Naive B cell (primary cell): ENCODE data around the gene TRERF1. TPM values are rescaled to one million over a fixed set of nuclear protein-coding genes. Genes with fewer than 3 reads are reported as not detected.
"Not testable (repeated sequence)": the region's sequence is repeated elsewhere in the genome, so short reads cannot be mapped to it uniquely, and the experiment has no call there.

Experiments
- ATAC-seq, 2 donors: fragments of 150-1000 bp; cut with Tn5 transposase; 2 replicates each; pipeline ENCODE4 v1.10.0; 2021; ENCODE audit warnings: low read depth in 2 of 2, mild to moderate bottlenecking in 2 of 2, moderate library complexity in 2 of 2
- DNase-seq: peaks from one replicate; pipeline ENCODE4 v3.0.0; 2022
- H3K27ac Mint-ChIP-seq, 6 donors: one replicate each; pipeline ENCODE4 v1.8.0; 2020 to 2022; ENCODE audit warnings: mild to moderate bottlenecking in 6 of 6, mixed read lengths in 6 of 6, moderate library complexity in 5 of 6, inconsistent platforms in 2 of 6
- H3K27me3 Mint-ChIP-seq, 3 donors: one replicate each; pipeline ENCODE4 v1.8.0; 2021 to 2022; ENCODE audit warnings: mixed read lengths in 3 of 3, mild to moderate bottlenecking in 1 of 3
- H3K36me3 Mint-ChIP-seq, 2 donors: one replicate each; pipeline ENCODE4 v1.8.0; 2020 to 2022; ENCODE audit warnings: mixed read lengths in 2 of 2, inconsistent platforms in 1 of 2, mild to moderate bottlenecking in 1 of 2
- H3K4me1 Mint-ChIP-seq, 3 donors: one replicate each; pipeline ENCODE4 v1.8.0; 2020 to 2022; ENCODE audit warnings: mixed read lengths in 3 of 3, inconsistent platforms in 1 of 3, mild to moderate bottlenecking in 1 of 3, moderate library complexity in 1 of 3
- H3K4me3 Mint-ChIP-seq, 8 donors: one replicate each; pipeline ENCODE4 v1.8.0; 2020 to 2022; ENCODE audit warnings: mild to moderate bottlenecking in 8 of 8, mixed read lengths in 8 of 8, moderate library complexity in 8 of 8, inconsistent platforms in 2 of 8
- H3K9me3 Mint-ChIP-seq, 7 donors: one replicate each; pipeline ENCODE4 v1.8.0; 2020 to 2022; ENCODE audit warnings: mixed read lengths in 7 of 7, mild to moderate bottlenecking in 5 of 7, inconsistent platforms in 2 of 7, moderate library complexity in 1 of 7
- polyA plus RNA-seq, 6 donors: library from polyadenylated mRNA; unstranded; fragments of 300-500 nt; fragmentation: Illumina TruSeq; gene quantifications; one replicate each; pipeline ENCODE4 v1.2.3, GENCODE V29; 2021; ENCODE audit warnings: low read depth in 6 of 6

TRERF1 gene
- polyA plus RNA-seq, 6 donors from 2014 or later, result 0.07 to 0.13 (median 0.08) TPM; not detected in 3

- no peak for ATAC-seq
- Mint-ChIP-seq H3K36me3 (no peaks in the 10 kb centered on the region), H3K4me3 (no peak overlapping the region), H3K4me1 (no peaks in the 10 kb centered on the region), H3K27ac (peak overlapping the region in 1 of 6 donors; percentile 83), H3K9me3 (no peaks in the 10 kb centered on the region), H3K27me3 (no peaks in the 10 kb centered on the region)
- DNase-seq, result no peak
These were observed 111.7 kb downstream of the TRERF1 start for GRCh38 chr6:42339991-42340401.

- DNase-seq (no peak), ATAC-seq (no peak)
- H3K4me1 Mint-ChIP-seq, result no peaks in the 10 kb centered on the region
- no peak overlapping the region for H3K4me3 Mint-ChIP-seq
- no peaks in the 10 kb centered on the region for H3K9me3 Mint-ChIP-seq
- H3K27ac Mint-ChIP-seq, result no peak overlapping the region
- no peaks in the 10 kb centered on the region for H3K36me3 Mint-ChIP-seq
- H3K27me3 Mint-ChIP-seq, result no peaks in the 10 kb centered on the region
These were observed 112.9 kb downstream of the TRERF1 start for GRCh38 chr6:42338744-42339222.

- no peaks in the 10 kb centered on the region for H3K36me3 Mint-ChIP-seq
- DNase-seq (no peak), ATAC-seq (no peak)
- H3K4me1 Mint-ChIP-seq, result no peaks in the 10 kb centered on the region
- no peaks in the 10 kb centered on the region for H3K9me3 Mint-ChIP-seq
- no peak overlapping the region for H3K4me3 Mint-ChIP-seq
- H3K27ac Mint-ChIP-seq, result no peak overlapping the region
- no peaks in the 10 kb centered on the region for H3K27me3 Mint-ChIP-seq
These were observed 113.6 kb downstream of the TRERF1 start for GRCh38 chr6:42337985-42338743.

- Mint-ChIP-seq H3K36me3 (no peaks in the 10 kb centered on the region), H3K4me1 (no peaks in the 10 kb centered on the region), H3K27me3 (no peaks in the 10 kb centered on the region), H3K9me3 (no peaks in the 10 kb centered on the region), H3K4me3 (no peak overlapping the region), H3K27ac (peak overlapping the region in 1 of 6 donors; percentile 42)
- DNase-seq, result no peak
- no peak for ATAC-seq
These were observed 115.3 kb downstream of the TRERF1 start for GRCh38 chr6:42336431-42336830.

DNA sequence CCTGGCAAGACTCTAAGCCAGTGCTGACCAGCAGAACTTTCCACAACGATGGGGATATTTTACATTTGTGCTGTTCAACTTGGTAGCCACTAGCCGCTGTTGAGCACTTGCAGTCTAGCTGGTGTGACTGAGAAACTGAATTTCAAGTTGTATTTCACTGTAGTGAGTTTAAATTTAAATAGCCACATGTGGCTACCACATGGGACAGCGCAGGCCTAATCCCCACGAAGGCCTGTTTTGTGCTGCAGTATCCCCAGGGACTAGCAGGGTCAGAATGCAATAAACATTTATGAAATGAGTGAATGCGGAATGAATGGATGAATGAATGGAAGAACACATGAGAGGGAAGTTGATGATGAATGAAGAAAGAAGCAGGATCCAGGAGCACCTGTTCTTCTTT is 115.8 kb downstream of the TRERF1 start:
- no peak overlapping the region for H3K27ac Mint-ChIP-seq
- no peaks in the 10 kb centered on the region for H3K36me3 Mint-ChIP-seq
- H3K4me3 Mint-ChIP-seq, result no peak overlapping the region
- no peaks in the 10 kb centered on the region for H3K9me3 Mint-ChIP-seq
- DNase-seq (no peak), ATAC-seq (no peak)
- no peaks in the 10 kb centered on the region for H3K4me1 Mint-ChIP-seq
- no peaks in the 10 kb centered on the region for H3K27me3 Mint-ChIP-seq

DNA sequence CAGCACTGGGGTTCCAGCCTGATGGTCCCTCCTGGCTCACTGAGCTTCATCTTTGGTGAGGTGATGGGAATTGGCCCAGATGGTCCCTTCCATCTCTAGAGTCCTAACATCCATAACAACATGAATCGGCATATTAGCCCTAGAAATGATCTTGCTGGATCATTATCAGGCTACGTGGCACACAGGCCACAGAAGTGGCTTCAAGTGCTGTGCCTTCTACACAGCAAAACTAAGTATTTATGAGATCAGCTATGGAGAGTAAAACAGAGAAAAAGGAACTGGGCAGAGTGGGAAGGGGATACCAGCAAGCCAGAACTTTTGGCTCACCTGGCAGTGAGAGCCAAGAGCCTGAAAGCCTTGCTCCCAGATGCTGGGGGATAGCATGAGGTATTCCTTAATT is 116.9 kb downstream of the TRERF1 start:
- no peaks in the 10 kb centered on the region for H3K4me1 Mint-ChIP-seq
- no peaks in the 10 kb centered on the region for H3K27me3 Mint-ChIP-seq
- DNase-seq, result no peak
- no peak overlapping the region for H3K27ac Mint-ChIP-seq
- no peaks in the 10 kb centered on the region for H3K9me3 Mint-ChIP-seq
- no peak overlapping the region for H3K4me3 Mint-ChIP-seq
- H3K36me3 Mint-ChIP-seq, result no peaks in the 10 kb centered on the region
- no peak for ATAC-seq

- Mint-ChIP-seq H3K27me3 (no peaks in the 10 kb centered on the region), H3K4me1 (no peaks in the 10 kb centered on the region), H3K9me3 (peaks cover 0 to 1% (median 0%) of the 10 kb centered on the region in 7 donors), H3K27ac (no peak overlapping the region), H3K4me3 (no peak overlapping the region), H3K36me3 (no peaks in the 10 kb centered on the region)
- DNase-seq (no peak), ATAC-seq (no peak)
These were observed 118.1 kb downstream of the TRERF1 start for GRCh38 chr6:42333612-42334011.

GRCh38 chr6:42332916-42333315 is 118.8 kb downstream of the TRERF1 start:
- H3K4me1 Mint-ChIP-seq, result no peaks in the 10 kb centered on the region
- no peaks in the 10 kb centered on the region for H3K27me3 Mint-ChIP-seq
- H3K36me3 Mint-ChIP-seq, result no peaks in the 10 kb centered on the region
- no peak for DNase-seq
- peaks cover 0 to 2% (median 0%) of the 10 kb centered on the region in 7 donors for H3K9me3 Mint-ChIP-seq
- H3K27ac Mint-ChIP-seq, result no peak overlapping the region
- no peak for ATAC-seq
- no peak overlapping the region for H3K4me3 Mint-ChIP-seq

DNA sequence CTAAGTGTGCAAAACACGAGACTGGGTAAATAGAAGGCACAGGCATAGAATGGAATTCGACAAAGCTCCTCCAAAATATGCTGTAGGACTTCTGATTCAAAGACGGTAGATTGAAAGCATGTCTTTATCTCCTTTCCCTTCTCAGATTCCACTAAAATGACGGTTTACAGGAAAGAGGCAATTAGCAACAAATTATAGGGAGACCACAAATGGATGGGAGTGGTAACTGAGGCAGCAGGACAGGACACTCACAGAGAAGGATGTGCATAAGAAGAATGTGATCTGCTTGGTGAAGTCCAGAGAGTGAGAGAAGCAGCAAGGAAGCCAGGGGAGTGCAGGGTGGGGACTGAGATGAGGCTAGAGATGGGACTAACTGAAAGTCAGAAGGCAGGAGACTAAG is 120.7 kb downstream of the TRERF1 start:
- Mint-ChIP-seq H3K9me3 (peaks cover 0 to 2% (median 0%) of the 10 kb centered on the region in 7 donors), H3K27me3 (no peaks in the 10 kb centered on the region), H3K4me3 (peak overlapping the region in 1 of 8 donors; percentile 57), H3K4me1 (no peaks in the 10 kb centered on the region), H3K36me3 (no peaks in the 10 kb centered on the region), H3K27ac (no peak overlapping the region)
- ATAC-seq, result no peak
- no peak for DNase-seq

GRCh38 chr6:42326248-42326647 is 125.5 kb downstream of the TRERF1 start:
- H3K36me3 Mint-ChIP-seq, result no peaks in the 10 kb centered on the region
- DNase-seq, result no peak
- H3K27me3 Mint-ChIP-seq, result no peaks in the 10 kb centered on the region
- no peaks in the 10 kb centered on the region for H3K4me1 Mint-ChIP-seq
- H3K27ac Mint-ChIP-seq, result no peak overlapping the region
- H3K4me3 Mint-ChIP-seq, result no peak overlapping the region
- peaks cover 0 to 14% (median 3%) of the 10 kb centered on the region in 7 donors for H3K9me3 Mint-ChIP-seq
- no peak for ATAC-seq

DNA sequence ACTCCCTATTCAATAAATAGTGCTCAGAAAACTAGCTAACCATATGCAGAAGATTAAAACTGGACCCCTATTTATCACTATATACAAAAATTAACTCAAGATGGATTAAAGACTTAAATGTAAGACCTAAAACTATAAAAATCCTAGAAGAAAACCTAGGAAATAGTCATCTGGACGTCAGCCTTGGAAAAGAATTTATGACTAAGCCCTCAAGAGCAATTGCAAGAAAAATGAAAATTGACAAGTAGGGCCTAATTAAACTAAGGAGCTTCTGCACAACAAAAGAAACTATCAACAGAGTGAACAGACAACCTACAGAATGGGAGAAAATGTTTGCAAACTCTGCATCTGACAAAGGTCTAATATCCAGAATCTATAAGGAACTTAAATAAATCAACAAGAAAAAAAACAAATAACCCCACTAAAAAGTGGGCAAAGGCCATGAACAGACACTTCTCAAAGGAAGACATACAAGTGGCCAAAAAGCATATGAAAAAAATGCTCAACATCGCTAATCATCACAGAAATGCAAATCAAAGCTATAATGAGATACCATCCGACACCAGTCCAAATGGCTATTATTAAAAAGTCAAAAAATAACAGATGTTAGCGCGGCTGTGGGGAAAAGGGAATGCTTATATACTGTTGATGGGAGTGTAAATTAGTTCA is 126.9 kb downstream of the TRERF1 start:
- ATAC-seq, result not testable (repeated sequence)

GRCh38 chr6:42322676-42323075 is 129.1 kb downstream of the TRERF1 start:
- Mint-ChIP-seq H3K9me3 (peaks cover 0 to 19% (median 6%) of the 10 kb centered on the region in 7 donors), H3K36me3 (no peaks in the 10 kb centered on the region), H3K4me3 (no peak overlapping the region), H3K27ac (no peak overlapping the region), H3K27me3 (no peaks in the 10 kb centered on the region), H3K4me1 (no peaks in the 10 kb centered on the region)
- no peak for ATAC-seq
- no peak for DNase-seq

More for the DNA sequence above, 126.9 kb downstream of the TRERF1 start:
- not testable (repeated sequence) for H3K27ac Mint-ChIP-seq, H3K4me3 Mint-ChIP-seq, H3K36me3 Mint-ChIP-seq, H3K27me3 Mint-ChIP-seq, H3K4me1 Mint-ChIP-seq, DNase-seq
- peaks cover 0 to 19% (median 6%) of the 10 kb centered on the region in 7 donors for H3K9me3 Mint-ChIP-seq

- ATAC-seq (no peak), DNase-seq (no peak)
- Mint-ChIP-seq H3K4me1 (peaks cover 2 to 3% (median 3%) of the 10 kb centered on the region in 3 donors), H3K27me3 (no peaks in the 10 kb centered on the region), H3K36me3 (no peaks in the 10 kb centered on the region), H3K9me3 (peaks cover 0 to 19% (median 6%) of the 10 kb centered on the region in 7 donors), H3K27ac (no peak overlapping the region), H3K4me3 (no peak overlapping the region)
These were observed 129.8 kb downstream of the TRERF1 start for GRCh38 chr6:42321976-42322375.

DNA sequence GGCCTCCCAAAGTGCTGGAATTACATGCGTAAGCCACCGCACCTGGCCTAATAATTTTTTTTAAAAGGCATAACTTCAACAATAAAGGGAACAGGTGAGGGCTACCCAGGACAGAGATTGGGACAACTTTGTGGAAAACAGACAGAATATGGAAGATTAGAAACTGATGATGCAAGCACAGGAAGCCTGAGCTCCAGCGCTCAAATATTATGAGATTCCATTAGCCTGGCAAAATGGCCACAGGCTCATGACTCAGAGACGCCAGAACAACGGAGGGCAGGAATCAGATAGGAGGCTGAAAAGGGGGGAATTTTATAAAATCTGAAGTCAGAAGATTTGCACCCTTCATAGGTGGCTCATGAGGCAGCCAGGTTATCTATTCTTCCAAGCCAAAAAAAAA is 131.0 kb downstream of the TRERF1 start:
- no peaks in the 10 kb centered on the region for H3K27me3 Mint-ChIP-seq
- H3K27ac Mint-ChIP-seq, result peak overlapping the region in 1 of 6 donors; percentile 9
- H3K4me3 Mint-ChIP-seq, result no peak overlapping the region
- ATAC-seq (no peak), DNase-seq (no peak)
- no peaks in the 10 kb centered on the region for H3K36me3 Mint-ChIP-seq
- H3K9me3 Mint-ChIP-seq, result peaks cover 0 to 19% (median 6%) of the 10 kb centered on the region in 7 donors
- H3K4me1 Mint-ChIP-seq, result peaks cover 8 to 14% (median 11%) of the 10 kb centered on the region in 3 donors
